Keratinocyte (primary cell): ENCODE measurements around the gene PEA15.

Source experiments
- CTCF ChIP-seq, 3 experiments: IDR thresholded peaks in 1 of 3; conservative IDR thresholded peaks in 1 of 3; optimal IDR thresholded peaks in 1 of 3; 2 replicates in 2 of 3; 3 replicates in 1 of 3; pipeline versions ENCODE3 to v1.5.1; 2011; ENCODE audit warnings: low read length in 3 of 3, mild to moderate bottlenecking in 3 of 3, moderate library complexity in 2 of 3, control low read depth in 1 of 3, inconsistent platforms in 1 of 3; ENCODE audit not compliant: insufficient read depth in 2 of 3; ENCODE audit errors: extremely low read depth in 1 of 3
- EZH2 ChIP-seq: IDR thresholded peaks from one replicate; pipeline ENCODE4 v1.6.1; 2012; ENCODE audit warnings: inconsistent platforms, mild to moderate bottlenecking, low read length, moderate library complexity

DNA sequence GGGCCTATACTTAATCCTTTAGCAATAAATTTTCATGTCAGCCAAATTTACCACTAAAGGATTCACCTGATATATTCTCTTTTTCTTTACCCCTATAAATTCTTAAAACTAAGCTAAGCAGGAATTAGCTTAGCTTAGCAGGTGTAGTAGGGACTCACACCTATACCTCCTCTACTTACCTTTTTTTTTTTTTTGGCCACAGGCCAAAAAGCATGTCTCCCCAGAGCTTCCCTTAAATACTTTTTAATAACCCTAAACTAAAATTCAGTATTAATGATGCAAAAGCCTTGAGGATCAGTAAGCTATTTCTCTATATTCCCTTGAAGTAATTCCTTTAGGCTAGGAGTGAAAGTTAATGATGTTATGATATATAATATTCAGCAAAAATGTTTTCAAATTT is 23.2 kb downstream of the PEA15 start:
- TF ChIP-seq CTCF (optimal IDR thresholded peaks at IDR 0.05 in 1 of 3, IDR thresholded peaks at IDR 0.05 in 1 of 3, conservative IDR thresholded peaks at IDR 0.05 in 1 of 3; ENCODE audit: extremely low read depth in 1 of 3, insufficient read depth in 2 of 3, low read length in 3 of 3), result no peak
- TF ChIP-seq EZH2, result no peak
